Liver (tissue), 3 donors: Measurements from ENCODE around the gene CD47.

Experiments used
- CTCF ChIP-seq: fragments of 150-350 bp; IDR thresholded peaks from 2 replicates; pipeline ENCODE4 v1.5.1; 2017; ENCODE audit warnings: improper control_type of control experiment, low read depth, low read length; ENCODE audit not compliant: missing input control
- FOXA1 ChIP-seq: IDR thresholded peaks from 2 replicates; pipeline ENCODE4 v1.6.1; 2016; ENCODE audit warnings: antibody characterized with exemption
- GABPA ChIP-seq, 2 donors: IDR thresholded peaks in 1 of 2; conservative IDR thresholded peaks in 1 of 2; 2 replicates each; pipeline ENCODE4 v1.6.1; 2016; ENCODE audit warnings: antibody characterized with exemption in 2 of 2, mild to moderate bottlenecking in 1 of 2, moderate library complexity in 1 of 2
- MAX ChIP-seq: IDR thresholded peaks from 2 replicates; pipeline ENCODE4 v1.6.1; 2016; ENCODE audit warnings: antibody characterized with exemption
- REST ChIP-seq: IDR thresholded peaks from 2 replicates; pipeline ENCODE4 v1.6.1; 2016; ENCODE audit warnings: antibody characterized with exemption, mild to moderate bottlenecking
- TAF1 ChIP-seq: conservative IDR thresholded peaks from 2 replicates; pipeline ENCODE4 v1.6.1; 2016; ENCODE audit warnings: antibody characterized with exemption, mild to moderate bottlenecking
- YY1 ChIP-seq: IDR thresholded peaks from 2 replicates; pipeline ENCODE4 v1.6.1; 2016; ENCODE audit warnings: antibody characterized with exemption, mild to moderate bottlenecking
- donor health status: healthy.
- donor health status: healthy.

- no peak for TF ChIP-seq CTCF
- no peak for TF ChIP-seq MAX
- no peak for TF ChIP-seq FOXA1
- no peak for TF ChIP-seq GABPA (IDR thresholded peaks at IDR 0.05 in 1 of 2, conservative IDR thresholded peaks at IDR 0.05 in 1 of 2)
- TF ChIP-seq YY1: no peak
- no peak for TF ChIP-seq TAF1
- TF ChIP-seq REST: no peak
Measured at GRCh38 chr3:108091498-108092250, 843 bp upstream of the CD47 start.
